KOPT-K1 (cell line): ENCODE data around the gene TSPAN3.
A peak's percentile ranks its signal among the peaks of the same experiment; 100 is the strongest.

Experiments used
- H3K27ac ChIP-seq: fragments of 200-600 bp; sonication (generic); 2 replicates; pipeline ENCODE4 v1.5.1; 2016; ENCODE audit warnings: antibody characterized with exemption, mild to moderate bottlenecking, low read depth, low read length; ENCODE audit not compliant: poor library complexity, severe bottlenecking
- H3K36me3 ChIP-seq: fragments of 200-600 bp; sonication (generic); 2 replicates; pipeline ENCODE4 v1.5.1; 2017; ENCODE audit warnings: antibody characterized with exemption, mild to moderate bottlenecking, low read length, moderate library complexity; ENCODE audit not compliant: insufficient read depth
- H3K9me3 ChIP-seq: fragments of 200-600 bp; sonication (generic); 2 replicates; pipeline ENCODE4 v1.5.1; 2017; ENCODE audit warnings: antibody characterized with exemption, low read length, mild to moderate bottlenecking; ENCODE audit not compliant: insufficient read depth, poor library complexity, severe bottlenecking

Gene TSPAN3

DNA sequence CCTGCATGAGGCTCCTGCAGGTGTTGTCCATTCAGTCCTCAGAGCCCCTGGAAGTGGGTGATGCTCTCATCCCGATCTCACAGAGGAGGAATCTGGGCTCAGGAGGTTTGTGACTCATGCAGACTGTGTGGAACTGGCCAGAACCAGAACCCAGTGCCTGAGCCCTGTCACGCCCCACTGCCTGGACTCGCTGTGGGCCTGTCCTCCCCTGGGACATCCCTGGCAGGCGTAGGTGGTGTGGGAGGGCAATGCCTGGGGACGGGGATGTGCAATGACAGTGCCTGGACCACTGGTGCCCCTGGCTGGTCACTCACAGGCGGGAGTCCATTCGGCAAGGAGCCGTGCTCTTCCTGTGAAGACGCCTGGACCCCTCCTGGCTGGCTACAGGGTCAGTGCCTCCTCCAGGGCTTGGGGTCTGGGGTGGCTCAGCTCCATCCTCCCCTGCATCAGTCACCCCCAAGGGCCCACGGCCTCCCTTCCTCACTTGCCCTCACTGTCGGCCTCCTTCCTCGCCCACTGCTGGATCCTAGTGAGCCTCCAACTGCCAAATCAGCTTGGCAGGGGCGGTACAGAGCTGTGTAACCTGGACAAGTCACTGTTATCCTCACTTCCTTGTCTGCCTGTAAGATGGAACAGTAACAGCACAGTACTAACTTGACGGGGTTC, 61.1 kb downstream of the TSPAN3 start:
- no peak overlapping the region for H3K27ac ChIP-seq
- H3K9me3 ChIP-seq, result no peaks in the 10 kb centered on the region
- no peaks in the 10 kb centered on the region for H3K36me3 ChIP-seq

DNA sequence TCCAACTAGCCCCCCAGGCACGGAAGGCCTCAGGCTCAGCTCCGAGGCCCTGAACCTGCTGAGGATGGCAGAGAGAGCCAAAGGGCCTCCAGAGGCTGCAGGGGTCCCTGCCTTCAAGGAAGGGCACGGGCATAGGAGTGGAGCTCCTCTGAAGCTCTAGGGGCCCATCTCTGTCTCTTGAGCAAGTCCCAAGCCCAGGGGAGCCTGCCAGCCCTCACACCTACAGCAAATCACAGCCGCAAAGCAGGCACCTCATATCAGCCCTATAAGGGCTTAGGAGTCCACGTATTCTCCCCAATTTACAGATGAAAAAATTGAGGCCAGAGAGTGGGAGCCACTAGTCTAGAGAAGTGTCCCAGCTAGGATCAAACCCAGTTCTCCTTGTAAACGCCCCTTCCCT, 61.7 kb downstream of the TSPAN3 start:
- no peaks in the 10 kb centered on the region for H3K36me3 ChIP-seq
- no peak overlapping the region for H3K27ac ChIP-seq
- no peaks in the 10 kb centered on the region for H3K9me3 ChIP-seq

DNA sequence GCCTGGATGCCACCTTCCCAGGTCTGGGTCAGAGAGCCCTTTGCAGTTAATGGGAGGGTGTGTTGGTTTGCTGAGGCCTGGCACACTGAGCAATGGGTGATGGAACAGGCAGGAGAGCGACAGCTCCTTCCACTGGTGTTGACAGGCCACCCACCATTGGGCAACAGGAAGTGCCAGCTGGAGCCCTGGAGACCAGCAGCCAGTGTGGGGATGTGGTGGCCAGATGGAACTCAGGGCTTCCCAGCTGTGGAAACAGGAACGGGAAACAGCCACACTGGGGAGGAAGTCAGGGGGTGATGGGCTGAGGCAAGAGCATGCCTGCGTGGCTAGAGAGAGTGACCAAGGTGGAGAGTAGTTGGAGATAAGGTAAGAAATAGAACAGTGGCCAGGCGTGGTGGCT, 66.7 kb downstream of the TSPAN3 start:
- no peaks in the 10 kb centered on the region for H3K9me3 ChIP-seq
- H3K27ac ChIP-seq, result peak overlapping the region; percentile 60

DNA sequence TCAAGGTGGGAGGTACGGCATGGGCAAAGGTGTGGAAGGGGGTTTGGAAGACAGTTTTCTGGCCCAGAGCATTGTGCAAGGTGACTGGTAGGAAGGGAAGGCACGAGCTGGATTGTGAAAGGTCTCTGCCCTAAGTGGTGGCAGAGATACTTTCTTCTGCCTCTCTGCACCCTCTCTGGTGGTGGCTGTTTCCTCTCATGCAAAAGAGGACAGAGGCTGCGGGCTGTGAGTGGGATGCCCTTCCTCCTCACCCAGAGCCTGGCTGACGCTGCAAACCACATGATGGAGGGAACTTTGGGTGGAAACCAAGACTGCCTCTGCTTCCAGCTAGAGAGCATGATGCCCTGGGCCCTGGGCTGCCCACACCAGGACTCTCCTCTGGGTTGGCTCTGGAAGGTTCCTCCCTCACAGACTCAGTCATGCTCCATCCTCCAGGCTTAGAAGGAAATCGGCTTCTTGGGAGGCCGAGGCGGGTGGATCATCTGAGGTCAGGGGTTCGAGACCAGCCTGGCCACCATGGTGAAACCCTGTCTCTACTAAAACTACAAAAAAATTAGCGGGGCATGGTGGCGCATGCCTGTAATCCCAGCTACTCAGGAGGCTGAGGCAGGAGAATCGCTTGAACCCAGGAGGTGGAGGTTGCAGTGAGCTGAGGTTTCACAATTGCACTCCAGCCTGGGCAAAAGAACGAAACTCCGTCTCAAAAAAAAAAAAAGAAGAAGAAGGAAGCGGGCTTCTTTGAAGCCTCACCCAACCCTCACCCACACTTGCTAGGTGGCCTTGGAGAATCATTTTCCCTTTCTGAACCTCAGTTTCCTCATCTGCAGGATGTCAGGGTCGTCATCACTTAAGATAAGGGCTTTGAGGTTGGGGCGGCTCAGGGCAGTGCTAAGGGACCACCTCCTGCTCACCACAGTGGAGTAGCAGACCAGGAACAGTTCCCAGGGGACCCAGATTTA, 67.7 kb downstream of the TSPAN3 start:
- H3K9me3 ChIP-seq, result no peaks in the 10 kb centered on the region
- no peaks in the 10 kb centered on the region for H3K36me3 ChIP-seq
- peak overlapping the region; percentile 60 for H3K27ac ChIP-seq

More for the DNA sequence above, 66.7 kb downstream of the TSPAN3 start:
- H3K36me3 ChIP-seq, result no peaks in the 10 kb centered on the region

DNA sequence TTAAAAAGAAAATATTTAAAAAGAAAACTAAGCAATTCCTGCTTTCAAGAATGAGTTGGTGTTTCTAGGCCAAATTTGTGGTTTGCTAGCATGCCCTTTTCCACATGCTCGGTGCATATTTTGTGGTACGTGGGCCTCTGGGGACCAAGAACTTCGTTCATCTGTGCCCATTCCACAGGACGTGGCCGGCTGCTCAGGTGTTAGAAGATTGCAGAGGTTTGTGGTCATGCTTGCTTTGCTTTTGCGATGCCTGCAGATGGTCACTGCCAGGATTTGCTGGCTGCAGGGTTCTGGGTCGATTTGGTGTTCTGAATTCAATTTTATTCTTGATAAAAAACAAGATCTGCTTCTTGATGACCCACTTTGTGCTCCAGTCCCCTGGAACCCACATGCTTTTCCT, 68.5 kb downstream of the TSPAN3 start:
- Histone ChIP-seq H3K36me3 (no peaks in the 10 kb centered on the region), H3K9me3 (no peaks in the 10 kb centered on the region), H3K27ac (peak overlapping the region; percentile 60)

DNA sequence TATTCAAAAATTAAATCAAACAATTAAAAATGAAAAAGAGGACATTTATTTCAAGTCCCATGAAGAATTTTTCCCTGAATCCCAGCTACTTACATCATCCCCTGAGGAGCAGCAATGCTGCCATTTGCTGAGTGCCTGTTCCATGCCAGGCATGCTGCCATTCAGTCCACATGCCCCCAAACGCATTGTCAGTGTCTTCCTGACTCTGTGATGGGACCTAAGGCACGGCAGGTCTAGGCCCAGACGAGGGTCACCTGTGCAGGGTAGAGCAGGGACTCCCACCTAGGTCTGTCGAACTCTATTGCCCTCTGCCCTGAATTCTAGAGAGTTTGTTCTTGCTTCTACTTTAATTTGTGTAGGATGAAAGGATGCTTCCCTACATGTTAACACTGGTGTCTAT, 68.9 kb downstream of the TSPAN3 start:
- peak overlapping the region; percentile 60 for H3K27ac ChIP-seq
- no peaks in the 10 kb centered on the region for H3K36me3 ChIP-seq
- no peaks in the 10 kb centered on the region for H3K9me3 ChIP-seq

DNA sequence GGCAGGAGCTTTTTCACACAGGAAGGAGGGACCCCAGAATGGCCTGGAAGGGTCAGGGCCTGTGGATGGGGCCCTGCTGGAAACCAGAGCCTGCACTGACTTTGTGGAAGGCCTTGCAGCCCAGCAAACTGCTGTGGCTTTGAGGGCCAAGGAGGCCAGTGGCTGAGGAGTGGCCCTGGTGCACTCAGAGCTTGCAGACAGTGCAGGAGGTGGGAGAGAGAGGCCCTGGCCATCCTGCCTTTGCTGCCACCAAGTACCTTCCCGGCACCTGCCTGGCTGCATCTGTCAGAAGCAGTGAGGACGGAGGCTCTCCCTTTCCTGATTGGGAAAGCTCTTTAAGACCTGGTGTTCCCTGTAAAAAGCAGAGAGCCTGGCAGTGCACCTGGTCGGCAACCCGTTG, 69.6 kb downstream of the TSPAN3 start:
- H3K36me3 ChIP-seq, result no peaks in the 10 kb centered on the region
- no peaks in the 10 kb centered on the region for H3K9me3 ChIP-seq
- no peak overlapping the region for H3K27ac ChIP-seq

DNA sequence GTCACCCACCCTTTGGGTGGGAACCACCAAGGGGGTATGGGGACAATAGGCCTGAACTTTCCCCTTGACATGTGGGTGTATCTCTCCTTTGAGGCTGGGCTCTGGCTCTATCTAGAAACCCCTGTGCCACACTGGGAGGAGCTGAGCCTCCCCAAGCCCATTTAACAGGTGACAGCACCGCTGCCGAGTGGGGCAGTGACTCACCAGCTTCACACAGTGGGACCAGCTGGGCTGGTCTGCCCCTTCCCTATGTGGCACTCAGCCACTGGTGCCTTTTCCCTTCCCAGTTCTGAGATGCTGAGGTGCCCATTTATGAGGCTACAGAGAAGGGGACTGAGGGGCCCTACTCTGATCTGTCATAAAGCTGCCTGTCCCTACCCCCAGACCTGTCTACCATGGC, 70.9 kb downstream of the TSPAN3 start:
- Histone ChIP-seq H3K36me3 (no peaks in the 10 kb centered on the region), H3K9me3 (no peaks in the 10 kb centered on the region), H3K27ac (no peak overlapping the region)

DNA sequence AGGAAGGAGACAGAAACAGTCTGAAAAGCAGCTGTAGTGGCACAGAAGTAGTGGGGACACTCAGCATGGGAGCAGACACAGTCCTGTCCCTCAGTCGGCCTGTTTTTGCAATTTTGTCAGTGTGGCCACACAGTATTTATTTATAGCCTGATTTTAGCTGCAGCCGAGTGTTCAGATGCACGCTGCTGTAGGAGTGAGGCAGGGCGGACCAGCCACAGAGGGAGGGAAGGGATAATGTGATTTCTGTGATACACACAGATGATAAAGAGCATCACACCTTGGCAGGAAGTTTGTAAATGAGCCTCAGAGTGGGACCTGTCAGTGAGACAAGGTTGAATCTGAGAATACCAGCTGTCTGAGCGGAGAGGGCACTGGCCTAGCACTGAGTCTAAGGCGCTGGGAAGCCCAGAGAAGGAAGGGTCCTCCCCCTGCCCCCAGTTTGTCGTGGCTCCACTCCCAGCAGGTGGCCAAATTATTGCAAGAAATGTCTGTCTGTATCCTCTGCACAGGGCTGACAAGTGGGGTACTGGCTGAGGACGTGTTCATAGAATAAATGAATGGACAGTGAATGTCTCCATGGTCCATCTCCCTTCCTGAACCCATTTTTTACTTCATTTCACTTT, 72.1 kb downstream of the TSPAN3 start:
- H3K27ac ChIP-seq, result peak overlapping the region; percentile 22
- no peaks in the 10 kb centered on the region for H3K36me3 ChIP-seq
- no peaks in the 10 kb centered on the region for H3K9me3 ChIP-seq

DNA sequence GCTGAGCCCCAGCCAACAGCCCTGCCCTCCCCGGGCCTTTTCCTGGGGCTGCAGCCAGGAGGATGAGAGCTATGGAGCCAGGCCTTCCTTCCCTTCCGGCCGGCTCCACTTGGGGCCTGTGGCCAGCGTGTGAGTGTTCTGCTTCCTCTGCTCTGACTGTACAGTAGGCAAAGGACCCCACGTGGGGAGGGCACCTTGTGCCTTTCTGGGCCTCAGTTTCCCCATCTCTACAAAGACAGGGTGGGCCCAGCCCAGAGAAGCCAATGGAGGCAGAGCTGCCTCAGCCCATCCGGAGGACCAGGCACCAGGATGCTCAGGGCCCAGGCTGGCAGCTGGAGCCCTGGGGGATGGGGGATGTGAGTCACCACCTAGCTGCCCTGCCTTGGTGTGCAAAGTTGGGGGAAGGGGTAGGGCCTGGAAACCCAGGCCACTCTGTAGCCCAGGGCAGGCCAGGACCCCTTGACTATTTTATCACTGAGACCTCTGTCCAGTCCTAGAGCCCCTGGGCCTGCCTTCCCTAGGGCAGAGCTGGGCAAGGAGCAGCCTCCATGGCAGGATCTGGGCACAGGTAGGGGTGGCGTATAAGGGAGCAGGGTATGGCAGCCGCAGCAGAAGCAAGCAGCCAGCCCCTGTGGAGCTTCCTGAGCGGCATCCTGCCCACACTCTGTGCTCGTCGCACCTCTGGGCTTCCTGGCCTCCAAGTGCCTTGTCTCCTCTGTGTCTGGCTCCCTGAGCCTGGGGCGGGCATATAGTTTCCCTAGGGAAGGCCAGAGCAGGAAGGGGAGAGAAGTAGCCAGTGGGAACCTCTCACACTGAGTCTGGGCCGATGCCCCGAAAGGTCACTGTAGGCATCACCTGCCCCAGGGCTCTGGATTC, 74.1 kb downstream of the TSPAN3 start:
- Histone ChIP-seq H3K27ac (peak overlapping the region; percentile 1), H3K9me3 (no peaks in the 10 kb centered on the region), H3K36me3 (no peaks in the 10 kb centered on the region)

DNA sequence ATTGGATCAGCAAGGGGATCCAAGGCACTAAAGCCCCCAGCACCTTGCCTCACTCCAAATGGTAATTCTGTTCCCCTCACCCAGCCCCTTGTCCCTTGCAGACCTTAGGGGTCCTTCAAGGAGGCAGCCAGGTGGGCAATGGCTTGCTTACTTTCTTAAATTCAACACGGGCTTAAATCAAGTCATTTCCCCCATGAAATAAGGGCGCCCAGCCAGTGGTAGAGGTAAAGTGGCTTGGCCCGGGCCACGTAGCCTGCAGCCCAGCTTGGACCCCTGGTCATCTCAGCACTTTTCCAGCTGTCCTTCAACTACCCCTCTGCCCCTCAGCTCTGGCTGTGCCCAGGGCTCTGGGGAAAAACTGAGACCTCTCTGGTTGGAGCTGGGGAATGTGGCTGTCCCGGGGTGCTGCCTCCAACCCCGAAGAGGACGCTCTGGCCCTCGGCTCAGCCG, 74.8 kb downstream of the TSPAN3 start:
- H3K27ac ChIP-seq, result peak overlapping the region; percentile 95
- H3K36me3 ChIP-seq, result no peaks in the 10 kb centered on the region

DNA sequence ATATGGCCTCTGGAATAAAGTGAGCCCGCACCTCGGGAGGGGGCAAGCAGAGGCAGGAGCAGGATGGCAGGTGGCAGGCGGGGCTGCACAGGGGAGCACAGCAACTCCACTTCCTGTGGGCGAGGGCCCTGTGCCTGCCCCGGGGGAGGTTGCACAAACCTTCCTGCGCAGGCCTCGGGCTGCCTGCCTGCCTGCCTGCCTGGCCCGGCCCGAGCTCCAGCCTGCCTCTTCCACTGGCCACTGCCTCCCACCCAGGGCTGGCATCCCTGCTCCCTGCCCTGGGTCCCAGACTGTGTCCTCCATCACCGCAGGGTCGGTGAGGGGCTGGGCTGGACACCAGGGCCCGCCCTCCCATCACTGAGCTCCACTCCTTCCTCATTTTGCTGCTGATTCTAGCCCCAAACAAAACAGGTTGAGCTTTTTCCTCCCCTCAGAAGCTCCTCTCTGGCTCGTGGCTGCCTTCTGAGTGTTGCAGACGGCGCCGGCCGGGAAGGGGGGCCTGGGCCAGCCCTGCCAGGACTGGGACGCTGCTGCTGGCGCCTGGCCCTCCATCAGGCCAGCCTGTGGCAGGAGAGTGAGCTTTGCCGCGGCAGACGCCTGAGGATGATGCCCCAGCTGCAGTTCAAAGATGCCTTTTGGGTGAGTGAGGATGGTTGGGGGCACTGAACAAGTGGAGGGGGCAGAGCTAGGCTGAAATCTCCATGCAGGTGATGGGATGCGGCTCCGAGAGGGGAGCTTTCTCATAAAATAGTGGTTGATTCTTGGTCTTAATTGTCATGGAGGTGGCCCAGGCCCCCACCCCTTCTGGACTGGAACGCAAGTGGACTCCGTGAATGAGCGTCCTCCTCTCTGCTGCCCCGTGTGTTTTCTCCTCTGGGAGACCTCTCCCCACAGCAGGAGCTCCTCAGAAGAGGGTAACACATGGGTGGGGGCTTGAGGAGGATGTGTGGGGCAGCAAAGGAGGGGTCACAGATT, 75.7 kb downstream of the TSPAN3 start, which contains the start of gene PSTPIP1:
Gene PSTPIP1, plus strand, starts transcription at position 156 of the 975 bp plus-strand sequence. Its CDS starts 448 bp downstream, at position 604.
- Histone ChIP-seq H3K9me3 (no peaks in the 10 kb centered on the region), H3K36me3 (no peaks in the 10 kb centered on the region), H3K27ac (peak within 1 kb of the TSS; percentile 95)

More for the DNA sequence above, 74.8 kb downstream of the TSPAN3 start:
- H3K9me3 ChIP-seq, result no peaks in the 10 kb centered on the region

DNA sequence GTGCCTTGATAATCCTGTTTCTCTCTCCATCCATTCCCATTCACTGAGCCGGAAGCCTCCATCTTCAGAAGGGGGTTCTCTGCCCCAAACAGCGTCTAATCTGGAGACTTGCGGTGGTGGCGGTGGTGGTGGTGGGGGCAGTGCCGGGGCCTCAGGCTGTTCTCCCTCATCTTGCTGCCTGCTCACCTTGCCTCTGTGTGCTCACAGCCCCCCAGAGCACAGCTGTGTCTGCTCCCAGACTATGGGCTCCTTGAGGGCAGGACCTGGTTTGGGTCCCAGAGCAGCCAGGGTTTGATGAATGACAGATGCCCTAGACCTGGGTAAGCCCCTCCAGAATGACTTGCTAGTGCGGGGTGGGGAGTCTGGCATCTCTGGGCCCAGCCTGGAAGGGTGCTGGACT, 76.4 kb downstream of the TSPAN3 start:
- Histone ChIP-seq H3K27ac (peak overlapping the region; percentile 95), H3K9me3 (no peaks in the 10 kb centered on the region)

More for the DNA sequence above, 76.4 kb downstream of the TSPAN3 start:
- H3K36me3 ChIP-seq, result no peaks in the 10 kb centered on the region
